HG02623 (cell line): ENCODE data around the gene GPR78.

Source experiments
- ATAC-seq: cut with Tn5 transposase; IDR thresholded peaks from one replicate; pipeline ENCODE4 v1.9.1; 2021; ENCODE audit warnings: moderate library complexity; ENCODE audit not compliant: unreplicated experiment

The GPR78 gene

DNA sequence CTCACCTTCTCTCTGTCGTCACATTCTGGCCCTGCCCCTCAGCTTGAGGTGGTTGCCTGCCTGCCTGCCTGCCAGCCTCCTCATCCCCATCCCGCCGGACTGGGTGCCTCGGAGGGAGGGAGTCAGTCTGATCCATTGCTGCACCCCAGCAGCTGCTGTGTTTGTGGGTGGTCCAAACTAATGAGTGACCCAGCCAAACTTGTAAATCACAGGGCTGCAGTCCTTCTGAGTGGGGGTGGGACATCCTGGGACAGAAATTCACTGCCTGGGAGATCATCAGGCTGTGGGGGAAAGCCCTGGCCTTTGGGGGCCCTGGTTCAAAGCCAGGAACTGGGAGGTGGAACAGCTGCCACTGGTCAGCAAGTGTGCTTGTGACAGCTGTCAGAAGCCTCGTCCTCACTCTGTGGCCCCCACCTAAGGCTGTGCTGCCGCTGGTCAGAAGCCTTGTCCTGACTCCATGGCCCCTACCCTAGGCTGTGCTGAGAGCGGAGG lies 5.6 kb downstream of the GPR78 start:
- no peak for ATAC-seq

DNA sequence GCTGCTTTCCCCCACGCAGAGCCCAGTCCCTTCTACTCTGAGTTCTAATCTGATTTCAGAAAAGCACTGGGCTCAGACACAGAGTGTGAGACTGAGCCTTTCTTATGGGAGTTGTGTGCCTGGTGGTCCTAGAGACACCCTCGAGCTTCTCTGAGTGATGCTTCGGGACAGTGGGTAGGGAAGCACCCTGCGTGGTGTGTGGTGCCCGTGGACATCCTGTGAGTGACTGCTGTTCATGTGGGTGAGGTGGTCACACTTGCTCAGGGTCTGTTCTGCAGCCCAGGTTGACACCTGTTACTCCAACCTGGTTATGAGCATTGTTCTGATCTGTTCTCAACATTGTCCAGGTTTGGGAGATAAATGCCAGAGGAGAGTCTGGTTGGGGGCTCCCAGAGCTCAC lies 6.1 kb downstream of the GPR78 start:
- no peak for ATAC-seq

DNA sequence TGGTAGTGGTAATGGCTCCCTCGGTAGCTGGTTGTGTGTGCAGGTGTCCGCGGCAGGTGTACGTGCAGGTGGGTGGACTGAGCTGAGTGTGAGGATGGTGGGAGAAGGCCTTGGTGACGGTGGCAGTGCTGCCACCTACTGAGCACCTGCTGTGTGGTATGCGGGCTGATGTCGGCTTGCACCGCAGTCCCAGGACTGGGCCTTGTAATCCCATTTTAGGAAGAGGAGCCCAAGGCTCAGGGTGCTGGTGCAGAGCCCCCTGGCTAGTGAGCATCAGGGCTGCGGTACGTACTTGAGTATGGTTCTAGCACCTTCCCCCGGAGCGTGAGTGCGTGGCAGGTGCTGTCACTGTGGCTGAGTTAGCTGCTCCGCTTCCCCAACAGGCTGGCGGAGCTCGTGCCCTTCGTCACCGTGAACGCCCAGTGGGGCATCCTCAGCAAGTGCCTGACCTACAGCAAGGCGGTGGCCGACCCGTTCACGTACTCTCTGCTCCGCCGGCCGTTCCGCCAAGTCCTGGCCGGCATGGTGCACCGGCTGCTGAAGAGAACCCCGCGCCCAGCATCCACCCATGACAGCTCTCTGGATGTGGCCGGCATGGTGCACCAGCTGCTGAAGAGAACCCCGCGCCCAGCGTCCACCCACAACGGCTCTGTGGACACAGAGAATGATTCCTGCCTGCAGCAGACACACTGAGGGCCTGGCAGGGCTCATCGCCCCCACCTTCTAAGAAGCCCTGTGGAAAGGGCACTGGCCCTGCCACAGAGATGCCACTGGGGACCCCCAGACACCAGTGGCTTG lies 6.7 kb downstream of the GPR78 start:
- no peak for ATAC-seq

DNA sequence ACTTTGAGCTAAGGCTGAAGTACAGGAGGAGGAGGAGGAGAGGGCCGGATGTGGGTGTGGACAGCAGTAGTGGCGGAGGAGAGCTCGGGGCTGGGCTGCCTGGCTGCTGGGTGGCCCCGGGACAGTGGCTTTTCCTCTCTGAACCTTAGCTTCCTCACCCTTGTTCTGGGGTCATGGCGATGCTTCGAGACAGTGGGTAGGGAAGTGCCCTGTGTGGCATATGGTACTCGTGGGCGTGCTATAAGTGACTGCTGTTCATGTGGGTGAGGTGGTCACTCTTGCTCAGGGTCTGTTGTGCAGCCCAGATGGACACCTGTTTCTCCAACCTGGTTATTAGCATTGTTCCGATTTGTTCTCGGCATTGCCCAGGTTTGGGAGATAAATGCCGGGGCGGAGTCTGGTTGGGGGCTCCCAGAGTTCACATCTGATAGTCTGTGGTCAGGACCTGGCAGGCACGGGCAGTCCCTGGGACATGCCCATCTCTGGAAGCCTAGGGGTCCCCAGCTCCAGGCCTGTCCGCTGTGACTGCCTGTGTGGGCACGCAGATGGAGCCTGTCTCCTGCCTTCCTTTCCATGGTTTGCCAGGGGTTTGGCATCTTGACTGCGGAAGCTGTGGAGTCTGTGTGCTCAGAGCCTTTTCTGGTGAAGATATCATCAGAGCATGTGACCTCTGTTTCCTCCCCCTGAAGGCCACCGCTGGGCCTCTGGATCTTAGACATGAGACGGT lies 7.4 kb downstream of the GPR78 start:
- ATAC-seq: no peak

DNA sequence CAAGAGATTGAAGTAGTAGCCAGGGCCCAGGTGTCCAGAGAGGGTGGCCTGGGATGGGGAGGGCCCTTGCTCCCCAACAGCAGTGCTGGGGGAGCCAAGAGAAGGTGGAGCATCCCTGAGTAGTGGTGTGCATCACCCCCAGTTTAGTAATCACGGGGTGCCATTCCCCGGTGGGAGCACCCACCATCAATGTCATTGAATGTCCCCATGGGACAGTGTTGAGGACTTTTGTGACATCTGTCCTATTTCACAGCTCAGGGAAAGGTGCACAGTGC lies 7.9 kb downstream of the GPR78 start:
- ATAC-seq: no peak

DNA sequence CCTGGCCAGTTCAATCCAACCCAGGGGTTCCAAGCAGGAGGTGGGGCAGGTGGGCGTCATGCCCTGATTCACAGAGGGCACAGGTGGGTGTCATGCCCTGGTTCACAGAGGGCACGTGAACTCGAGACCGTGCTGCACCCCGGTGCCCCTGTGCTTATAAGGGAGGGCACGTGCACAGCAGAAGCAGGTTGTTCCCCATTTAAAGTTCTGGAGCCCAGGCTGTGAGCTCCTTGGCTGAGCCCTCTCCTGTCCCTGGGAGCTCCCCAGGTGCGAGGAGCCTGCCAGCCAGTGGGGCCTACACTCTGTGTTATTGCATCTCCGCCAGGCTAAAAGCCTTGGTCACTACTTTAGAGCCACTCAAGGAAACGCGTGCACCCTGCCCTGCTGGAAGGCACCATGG lies 9.1 kb downstream of the GPR78 start:
- ATAC-seq: no peak

DNA sequence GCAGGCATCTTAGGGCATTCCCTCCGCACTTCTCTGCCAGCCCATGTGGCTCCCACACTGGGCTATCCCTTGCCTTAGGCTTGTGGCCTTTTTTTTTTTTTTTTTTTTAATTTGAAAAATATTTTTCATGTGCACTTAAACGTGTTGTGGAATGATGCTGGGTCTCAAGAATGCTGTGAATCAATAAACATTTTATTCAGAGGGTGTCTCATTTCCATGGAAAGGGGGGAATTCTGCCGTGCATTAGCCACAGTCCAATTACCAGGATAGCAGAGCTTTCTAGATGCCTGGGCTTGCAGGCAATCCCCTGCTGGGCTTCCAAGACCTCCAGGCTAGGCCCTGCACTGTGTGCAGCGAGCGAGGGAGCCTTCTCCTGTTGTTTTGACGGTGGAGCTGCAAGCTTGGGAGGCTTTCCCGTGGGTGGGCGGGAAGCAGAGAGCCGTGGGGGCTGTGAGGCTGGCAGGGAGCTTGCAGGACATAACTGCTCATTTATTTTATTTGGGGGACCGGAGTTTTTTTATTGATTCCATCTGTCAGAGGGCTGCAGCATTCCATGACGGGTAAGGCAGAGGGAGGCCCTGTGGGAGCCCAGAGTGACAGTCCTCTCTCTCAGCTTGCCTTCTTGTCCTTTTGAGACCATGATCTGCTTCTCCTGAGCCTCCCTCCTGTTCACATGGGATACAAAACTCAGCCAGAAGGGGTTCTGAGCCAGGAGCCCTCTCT lies 9.8 kb downstream of the GPR78 start:
- ATAC-seq: no peak

DNA sequence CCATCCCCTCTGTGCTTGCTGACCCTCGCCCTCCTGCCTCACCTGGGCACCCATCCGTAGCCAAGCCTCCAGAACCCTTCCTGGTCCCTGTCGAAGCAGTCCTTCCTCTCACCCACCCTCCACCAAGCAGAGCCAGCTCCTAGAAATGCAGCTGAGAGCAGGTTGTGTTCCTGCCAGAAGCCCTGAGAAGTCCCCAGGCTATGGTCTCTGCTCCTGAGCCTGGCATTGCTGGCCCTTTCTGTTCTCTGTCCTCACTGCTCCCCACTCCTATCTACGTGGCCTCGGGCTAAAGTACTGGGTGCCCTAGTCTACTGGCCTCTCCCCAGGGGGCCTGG lies 10.3 kb downstream of the GPR78 start:
- ATAC-seq: no peak

DNA sequence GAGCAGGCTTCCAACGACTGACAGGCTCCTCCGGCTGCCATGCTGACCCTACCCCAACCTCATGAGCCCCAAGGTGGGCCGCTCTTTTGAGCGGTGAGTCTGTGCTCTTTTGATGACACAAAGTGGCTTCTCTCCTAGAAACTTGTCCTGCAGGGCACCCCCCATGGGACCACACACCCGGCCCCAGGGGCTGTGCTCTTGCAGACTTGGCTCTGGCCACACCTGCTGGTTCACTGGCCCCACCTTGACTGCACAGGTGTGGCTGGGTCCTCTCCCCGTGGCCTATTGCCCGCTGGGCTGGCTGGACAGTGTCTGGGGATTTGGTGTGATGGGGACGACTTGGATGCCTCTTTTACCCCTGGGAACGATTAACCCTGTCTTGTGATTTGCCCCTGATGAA lies 10.9 kb downstream of the GPR78 start:
- no peak for ATAC-seq

DNA sequence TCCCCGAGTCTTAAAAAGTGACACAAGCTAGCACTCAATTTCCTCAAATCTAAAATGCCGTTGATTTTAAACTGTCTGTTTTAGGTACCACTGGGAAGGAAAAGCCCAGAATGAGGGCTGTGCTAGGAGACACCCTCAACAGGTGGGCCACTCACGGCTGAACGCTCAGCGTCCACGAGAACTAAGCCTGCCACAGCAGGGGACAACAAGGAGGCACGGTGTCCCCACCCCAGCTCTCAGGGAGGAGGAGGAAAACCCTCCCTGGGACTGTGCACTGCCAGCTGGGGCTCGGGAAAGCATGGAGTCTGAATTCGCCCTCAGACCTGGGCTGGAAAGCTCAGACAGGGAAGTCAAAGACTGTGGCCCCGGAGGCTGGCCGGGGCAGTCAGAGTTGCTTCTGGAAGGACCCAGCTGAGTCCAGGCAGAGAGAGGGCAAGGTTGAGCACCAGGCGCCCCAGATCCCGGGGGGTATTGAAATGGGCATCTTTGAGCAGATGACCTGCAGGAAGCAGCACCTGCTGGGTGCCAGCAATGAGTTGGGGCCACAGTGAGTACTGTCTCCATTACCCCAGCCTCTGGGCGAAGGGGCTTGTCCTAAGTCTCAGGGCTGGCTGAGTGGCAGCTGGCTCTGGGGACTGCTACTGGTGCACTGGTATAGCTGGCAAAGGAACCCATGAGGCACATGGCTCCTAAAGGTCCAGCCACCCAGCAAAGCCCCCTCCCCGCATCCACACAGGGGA lies 11.6 kb downstream of the GPR78 start:
- no peak for ATAC-seq

DNA sequence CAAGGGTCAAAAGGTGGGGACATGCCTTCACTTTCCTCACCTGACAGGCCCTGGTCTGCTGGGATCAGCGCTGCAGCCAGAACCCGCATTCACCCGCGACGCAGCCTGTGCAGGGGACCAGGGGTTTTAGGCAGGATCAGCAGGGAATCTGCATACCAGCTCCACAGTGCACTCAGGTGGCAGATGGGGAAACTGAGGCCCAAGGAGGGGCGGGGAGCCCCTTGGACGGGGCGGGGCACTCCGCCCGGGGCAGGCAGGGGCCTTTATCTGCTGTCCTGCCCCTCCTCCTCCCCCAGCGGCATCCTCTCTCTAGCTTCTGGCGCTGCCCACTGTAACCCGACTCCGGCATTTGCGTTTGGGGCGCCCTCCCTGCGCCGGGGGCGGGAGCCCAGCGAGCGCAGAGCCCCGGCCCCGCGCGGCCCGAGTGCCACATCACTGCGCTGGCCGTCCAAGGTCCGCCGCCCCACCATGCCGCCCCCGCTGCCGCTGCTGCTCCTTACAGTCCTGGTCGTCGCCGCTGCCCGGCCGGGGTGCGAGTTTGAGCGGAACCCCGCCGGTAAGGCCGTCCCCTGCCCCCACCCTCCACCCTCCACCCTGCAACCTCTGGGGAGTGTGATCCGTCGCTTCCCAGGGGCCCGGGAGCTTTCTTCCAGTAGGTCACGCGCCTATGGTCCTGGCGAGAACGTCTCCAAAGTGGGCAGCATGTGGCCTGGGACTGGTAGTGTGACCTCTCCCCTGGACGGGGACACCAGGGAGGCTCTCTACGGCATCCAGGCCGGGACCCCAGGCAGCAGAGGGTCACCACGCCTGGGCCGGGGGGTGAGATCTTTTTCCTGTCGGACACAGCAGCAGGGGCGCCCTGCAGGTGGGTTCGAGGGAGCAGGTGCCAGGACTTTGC lies 12.4 kb downstream of the GPR78 start, which contains the start of gene CPZ:
Gene CPZ, plus strand, starts transcription at position 400 of the 898 bp plus-strand sequence. Its CDS starts 69 bp downstream, at position 469.
- ATAC-seq: no peak

DNA sequence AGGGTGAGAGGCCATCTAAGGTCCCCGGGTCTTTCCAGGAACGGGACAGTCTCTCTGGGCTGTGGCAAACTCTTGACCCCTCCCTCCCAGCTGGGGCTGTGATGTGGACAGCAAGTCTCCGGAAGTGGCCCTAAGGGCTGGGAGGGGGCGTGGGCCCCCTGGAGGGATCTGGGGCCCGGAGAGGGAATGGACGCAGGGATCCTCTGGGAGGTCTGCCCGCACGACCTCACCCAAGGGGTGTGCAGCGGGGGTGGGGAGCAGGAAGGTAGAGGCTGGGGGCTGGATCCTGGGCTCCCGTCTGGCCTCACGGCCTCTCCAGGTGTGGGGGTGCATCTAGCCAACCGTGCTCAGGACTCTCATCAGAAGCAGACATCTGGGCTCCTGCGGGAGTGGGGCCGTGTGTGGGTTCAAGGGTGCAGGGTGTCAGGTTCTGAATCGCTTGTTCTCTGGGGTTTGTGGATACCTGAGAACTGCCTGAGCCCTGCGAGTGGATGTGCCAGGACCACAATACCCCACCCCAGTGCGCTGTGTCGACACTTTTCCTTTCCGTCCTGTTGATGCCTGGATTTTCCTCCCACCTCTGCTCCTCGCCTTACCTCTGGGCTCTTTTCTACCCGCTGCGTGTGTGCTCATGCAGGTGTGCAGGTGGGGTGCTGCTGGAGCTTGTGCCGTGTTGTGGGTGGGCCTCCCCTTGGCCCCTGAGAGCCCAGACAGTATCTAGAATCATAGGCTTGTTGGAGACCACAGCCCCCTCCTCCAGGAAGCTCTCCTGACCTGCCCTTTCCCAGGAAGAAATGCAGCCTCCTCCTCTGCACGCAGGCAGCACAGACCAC lies 13.3 kb downstream of the GPR78 start:
- ATAC-seq: no peak

DNA sequence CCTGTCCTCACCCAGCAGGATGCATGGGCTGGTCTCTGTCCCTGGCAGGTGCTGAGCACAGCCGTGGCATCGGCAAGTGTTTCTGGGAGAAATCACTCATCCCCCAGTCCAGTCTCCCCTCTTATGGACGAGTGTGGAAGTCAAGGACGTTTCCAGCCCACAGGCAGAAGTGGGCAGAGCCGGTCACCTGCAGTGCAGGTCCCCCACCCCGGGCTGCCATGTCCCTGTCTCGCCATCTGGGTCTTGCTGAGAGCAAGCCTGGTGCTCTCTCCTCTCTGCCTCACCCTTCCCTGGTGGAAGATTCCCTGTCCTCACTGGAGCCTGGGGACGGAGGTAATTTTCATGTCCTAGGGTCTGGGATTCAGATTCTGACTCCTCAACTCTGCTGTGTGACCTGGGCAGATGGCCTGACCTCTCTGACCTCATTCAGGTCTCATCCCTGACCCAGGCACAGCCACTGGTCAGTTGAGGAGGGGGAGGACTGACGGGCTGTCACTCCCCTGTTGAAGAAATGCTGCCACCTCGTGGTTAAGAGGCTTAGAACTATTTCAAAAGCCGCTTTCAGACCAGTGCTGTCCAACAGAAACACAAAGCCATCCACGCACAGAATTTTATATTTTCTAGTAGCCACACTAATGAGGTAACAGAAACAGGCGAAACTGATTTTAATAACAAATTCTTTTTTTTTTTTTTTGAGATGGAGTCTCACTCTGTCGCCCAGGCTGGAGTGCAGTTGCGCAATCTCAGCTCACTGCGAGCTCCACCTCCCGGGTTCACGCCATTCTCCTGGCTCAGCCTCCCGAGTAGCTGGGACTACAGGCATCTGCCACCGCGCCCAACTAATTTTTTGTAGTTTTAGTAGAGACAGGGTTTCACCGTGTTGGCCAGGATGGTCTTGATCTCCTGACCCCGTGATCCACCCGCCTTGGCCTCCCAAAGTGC lies 14.2 kb downstream of the GPR78 start:
- no peak for ATAC-seq

DNA sequence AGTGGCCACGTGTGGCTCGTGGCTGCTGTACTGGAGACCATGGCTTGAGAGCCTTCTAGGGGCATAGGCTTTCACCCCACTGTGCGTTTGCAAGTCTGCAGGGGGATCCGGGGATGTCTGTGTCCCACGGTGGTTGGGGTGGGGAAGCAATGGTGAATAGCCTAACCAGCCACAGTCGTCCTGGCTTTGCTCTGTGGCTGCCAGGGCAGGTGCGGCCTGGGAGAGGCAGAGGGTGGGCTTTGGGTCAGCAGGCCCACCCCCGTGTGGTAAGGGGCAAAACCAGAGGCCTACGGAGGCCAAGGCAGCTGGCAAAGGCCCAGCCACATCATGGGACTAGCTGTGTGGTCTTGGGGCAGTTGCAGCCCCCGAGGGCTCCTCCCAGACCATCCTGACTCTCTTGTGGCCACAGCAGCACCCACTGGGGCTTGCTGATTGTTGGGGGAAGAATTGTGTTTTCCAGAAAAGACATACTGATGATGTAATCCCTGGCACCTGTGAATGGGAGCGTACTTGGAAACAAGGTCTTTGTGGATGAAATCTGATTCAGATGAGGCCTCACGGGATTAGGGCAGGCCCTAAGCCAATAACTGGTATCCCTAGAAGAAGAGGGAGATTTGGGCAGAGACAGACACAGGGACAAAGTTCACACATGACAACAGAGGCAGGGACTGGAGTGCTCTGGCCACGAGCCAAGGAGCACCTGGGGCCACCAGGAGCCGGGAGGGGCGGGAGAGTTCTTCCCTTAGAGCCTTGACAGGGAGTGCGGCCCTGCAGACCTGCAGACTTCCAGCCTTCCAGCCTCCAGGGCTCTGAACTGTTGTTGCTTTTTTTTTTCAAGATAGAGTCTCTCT lies 15.3 kb downstream of the GPR78 start:
- no peak for ATAC-seq

DNA sequence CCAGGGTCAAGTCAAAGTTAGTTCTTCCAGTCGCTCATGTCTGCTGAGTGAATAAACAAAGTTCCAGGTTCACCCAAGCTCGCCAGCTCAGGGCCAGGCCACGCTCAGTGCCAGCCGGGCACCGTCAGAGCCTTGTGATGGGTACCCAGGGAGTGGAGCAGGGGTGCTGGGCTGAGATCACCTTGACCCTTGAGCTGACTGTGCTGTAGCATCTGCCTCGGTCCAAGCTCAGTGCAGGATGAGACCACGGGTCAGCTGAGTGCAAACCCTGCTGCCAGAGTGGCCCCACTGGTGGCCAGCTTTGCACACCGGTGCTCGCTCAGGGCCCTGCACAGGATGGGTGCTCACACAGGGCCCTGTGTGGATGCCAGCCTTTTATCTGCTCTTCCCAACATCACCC lies 16.7 kb downstream of the GPR78 start:
- ATAC-seq: no peak

DNA sequence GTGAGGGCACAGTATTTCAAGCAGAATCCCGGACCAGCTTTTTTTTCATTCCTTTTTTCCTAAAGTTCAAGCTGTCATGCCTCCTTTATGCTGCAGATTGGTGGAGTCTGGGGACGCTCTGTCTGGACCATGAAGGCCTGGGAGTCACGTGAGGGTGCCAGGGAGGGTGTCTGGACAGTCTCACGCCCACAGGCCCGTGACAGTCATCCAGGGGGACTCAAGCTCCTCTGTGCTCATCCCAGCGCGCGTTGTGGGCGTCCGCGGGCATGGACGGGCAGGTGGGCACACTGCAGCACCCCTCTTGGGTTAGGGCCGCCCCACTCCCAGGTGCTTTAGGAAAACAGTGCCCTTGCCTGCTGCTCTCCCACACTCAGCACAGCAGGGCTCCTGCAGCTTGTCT lies 17.1 kb downstream of the GPR78 start:
- no peak for ATAC-seq

DNA sequence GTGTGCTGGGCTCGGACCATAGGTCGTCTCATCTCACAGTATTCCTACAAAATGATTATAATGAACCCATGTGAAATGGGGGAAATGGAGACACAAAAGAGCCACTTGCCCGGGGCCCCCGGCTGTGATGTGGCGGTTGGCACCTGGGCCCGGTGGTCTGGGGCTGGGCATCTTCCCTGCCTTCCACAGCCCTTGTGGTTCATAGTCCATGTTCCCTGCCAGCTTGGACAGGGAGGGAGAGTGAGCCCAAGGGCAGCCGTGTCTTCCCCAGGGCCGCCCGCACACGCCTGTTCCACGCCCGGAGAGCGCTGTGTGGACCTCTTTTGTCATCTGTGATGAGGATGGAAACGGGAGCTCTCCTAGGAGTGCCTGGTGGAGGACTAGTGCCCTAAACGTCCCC lies 17.6 kb downstream of the GPR78 start:
- ATAC-seq: no peak
